ENCODE data around the gene CLIP1. TPM values are rescaled to one million over a fixed set of nuclear protein-coding genes. Genes with fewer than 3 reads are reported as not detected.
"Not testable (repeated sequence)": the region's sequence is repeated elsewhere in the genome, so short reads cannot be mapped to it uniquely, and the experiment has no call there.

CLIP1 gene
- polyA plus RNA-seq, 4 donors, result 31.7 to 43.0 (median 40.8) TPM

DNA sequence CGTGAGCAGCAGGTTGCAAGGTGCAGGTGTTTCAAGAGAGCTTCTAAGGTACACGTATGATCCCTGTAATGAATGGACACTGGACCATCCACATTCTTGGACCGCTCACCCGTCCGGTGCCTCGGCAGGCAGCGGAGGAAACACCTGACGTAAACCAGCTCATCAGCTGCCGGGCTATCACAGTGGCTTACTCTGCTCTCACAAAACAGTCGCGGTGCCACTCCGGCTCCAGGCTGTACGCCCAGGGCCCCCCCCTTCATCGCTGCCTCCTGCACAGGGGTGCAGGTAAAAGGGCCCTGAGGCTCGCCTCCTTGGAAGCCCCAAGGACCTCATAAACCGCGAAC, 156.6 kb downstream of the CLIP1 start:
- DNase-seq (ENCODE audit: low read depth in 4 of 4, low spot score in 3 of 4), result peak in 1 of 4 donors; percentile 2

GRCh38 chr12:122265476-122265875, 157.0 kb downstream of the CLIP1 start:
- no peak for DNase-seq (ENCODE audit: low read depth in 4 of 4, low spot score in 3 of 4)

GRCh38 chr12:122260735-122261134, 161.7 kb downstream of the CLIP1 start:
- DNase-seq (ENCODE audit: low read depth in 4 of 4, low spot score in 3 of 4), result not testable (repeated sequence)

DNA sequence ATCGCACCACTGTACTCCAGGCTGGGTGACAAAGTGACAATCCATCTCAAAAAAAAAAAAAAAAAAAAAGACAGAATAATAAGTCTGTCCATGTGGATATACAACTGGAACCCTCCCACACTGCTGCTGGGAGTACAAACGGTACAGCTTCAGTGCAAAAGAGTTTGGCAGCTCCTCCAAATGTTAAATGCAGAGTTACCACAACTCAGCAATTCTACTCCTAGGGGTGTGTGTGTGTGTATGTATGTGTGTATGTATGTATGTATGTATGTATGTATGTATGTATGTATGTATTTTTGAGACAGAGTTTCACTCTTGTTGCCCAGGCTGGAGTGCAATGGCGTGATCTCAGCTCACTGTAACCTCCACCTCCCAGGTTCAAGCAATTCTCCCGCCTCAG, 163.5 kb downstream of the CLIP1 start:
- not testable (repeated sequence) for DNase-seq (ENCODE audit: low read depth in 4 of 4, low spot score in 3 of 4)

GRCh38 chr12:122258462-122258861, 164.0 kb downstream of the CLIP1 start:
- not testable (repeated sequence) for DNase-seq (ENCODE audit: low read depth in 4 of 4, low spot score in 3 of 4)

- no peak for DNase-seq (ENCODE audit: low read depth in 4 of 4, low spot score in 3 of 4)
Measured at GRCh38 chr12:122250536-122250935, 171.9 kb downstream of the CLIP1 start.

DNA sequence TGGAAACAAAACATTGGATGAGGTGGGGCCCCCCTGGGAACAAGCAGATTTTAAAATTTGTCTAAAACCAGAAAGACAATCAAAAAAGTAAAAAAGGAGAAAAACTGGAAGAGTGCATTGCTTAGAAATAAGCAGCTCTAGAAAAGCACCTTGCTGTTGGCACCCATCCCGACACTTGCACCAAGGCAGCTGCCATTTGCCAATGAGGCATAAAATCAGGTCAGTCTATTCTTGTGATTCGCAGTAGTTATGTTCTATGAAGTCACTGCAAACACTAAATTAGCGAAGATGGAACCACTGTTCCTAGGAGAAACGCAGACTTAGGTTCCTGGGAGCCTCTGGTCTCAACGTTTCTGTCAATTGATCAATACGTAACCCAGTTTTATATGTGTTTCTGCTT, 172.4 kb downstream of the CLIP1 start:
- no peak for DNase-seq (ENCODE audit: low read depth in 4 of 4, low spot score in 3 of 4)

GRCh38 chr12:122245553-122245952, 176.9 kb downstream of the CLIP1 start:
- no peak for DNase-seq (ENCODE audit: low read depth in 4 of 4, low spot score in 3 of 4)

GRCh38 chr12:122244565-122245371, 177.7 kb downstream of the CLIP1 start:
- DNase-seq (ENCODE audit: low read depth in 4 of 4, low spot score in 3 of 4), result no peak

DNA sequence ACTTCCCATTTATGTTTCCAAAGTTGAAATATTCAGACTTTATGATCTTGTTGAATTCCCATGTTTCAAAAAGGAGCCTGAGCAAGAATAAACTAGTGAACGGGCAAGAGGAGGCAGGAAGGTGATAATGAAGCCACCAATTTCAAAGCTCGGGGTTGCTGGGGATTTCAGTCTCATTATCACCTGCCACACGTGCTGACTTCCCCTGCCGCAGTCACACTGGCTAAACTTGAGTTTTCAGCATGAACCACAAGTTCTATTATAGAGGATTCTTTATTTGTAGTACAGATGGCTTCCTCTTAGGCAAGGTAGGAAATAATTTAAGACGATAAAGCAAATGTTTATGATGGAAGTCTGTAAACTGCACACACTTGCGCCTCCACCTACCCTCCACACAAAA, 178.5 kb downstream of the CLIP1 start:
- no peak for DNase-seq (ENCODE audit: low read depth in 4 of 4, low spot score in 3 of 4)

DNA sequence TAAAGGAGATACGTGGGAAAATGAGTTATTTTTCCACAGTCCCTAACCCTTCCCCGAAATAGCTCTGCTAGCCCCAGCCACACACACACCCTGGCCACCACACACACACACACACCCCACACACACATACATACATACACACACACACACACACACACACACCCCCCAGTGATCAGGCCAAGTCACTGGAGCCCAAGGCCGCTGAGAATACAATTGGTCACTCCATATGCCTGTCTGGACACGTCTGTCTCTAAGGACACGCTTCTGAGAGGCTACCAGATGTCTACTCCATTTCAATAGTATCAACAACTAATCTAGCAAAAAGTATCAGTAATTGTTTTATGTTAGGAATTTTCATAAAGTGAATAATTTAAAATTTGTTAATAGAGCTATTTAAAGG, 183.6 kb downstream of the CLIP1 start:
- no peak for DNase-seq (ENCODE audit: low read depth in 4 of 4, low spot score in 3 of 4)

- no peak for DNase-seq (ENCODE audit: low read depth in 4 of 4, low spot score in 3 of 4)
Measured at GRCh38 chr12:122235741-122236140, 186.7 kb downstream of the CLIP1 start.

DNA sequence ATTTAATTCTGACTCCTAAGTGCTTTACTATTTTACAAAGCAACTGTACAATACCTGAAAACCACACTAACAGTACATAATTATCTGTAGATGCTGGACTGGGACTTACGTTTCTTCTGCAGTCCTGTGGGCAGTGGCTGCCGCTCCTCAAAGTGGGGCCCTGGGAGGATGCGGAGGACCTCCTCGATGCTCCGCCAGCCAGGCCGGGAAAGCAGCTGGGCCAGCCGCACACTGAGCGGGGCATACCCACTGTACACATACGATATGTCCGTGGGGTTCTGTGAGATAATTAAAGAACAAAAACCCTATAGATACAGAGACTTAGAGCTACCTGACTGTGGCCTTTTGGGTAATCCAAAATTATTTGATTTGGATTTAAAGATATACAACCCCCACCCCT, 189.8 kb downstream of the CLIP1 start:
- no peak for DNase-seq (ENCODE audit: low read depth in 4 of 4, low spot score in 3 of 4)

DNA sequence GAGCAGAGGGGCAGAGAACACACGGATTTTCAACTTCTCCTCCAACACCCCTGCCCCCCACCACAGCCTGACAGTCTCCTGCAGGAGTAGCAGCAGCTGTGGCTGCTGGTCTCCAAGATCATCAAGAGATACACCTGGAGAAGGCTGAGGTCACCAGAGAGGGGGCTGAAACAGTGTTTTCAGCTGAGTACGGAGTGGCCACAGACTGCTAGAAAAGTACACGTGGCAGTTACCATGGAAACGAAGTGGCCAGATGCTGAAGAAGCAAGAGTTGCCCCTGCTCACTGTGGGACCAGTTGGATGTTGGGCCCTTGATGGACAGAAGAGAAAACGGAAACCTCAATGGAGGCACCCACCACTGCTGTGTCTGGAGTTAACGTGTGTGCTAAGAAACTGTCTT, 191.7 kb downstream of the CLIP1 start:
- DNase-seq (ENCODE audit: low read depth in 4 of 4, low spot score in 3 of 4), result no peak

- no peak for DNase-seq (ENCODE audit: low read depth in 4 of 4, low spot score in 3 of 4)
Measured at GRCh38 chr12:122228092-122228491, 194.4 kb downstream of the CLIP1 start.

DNA sequence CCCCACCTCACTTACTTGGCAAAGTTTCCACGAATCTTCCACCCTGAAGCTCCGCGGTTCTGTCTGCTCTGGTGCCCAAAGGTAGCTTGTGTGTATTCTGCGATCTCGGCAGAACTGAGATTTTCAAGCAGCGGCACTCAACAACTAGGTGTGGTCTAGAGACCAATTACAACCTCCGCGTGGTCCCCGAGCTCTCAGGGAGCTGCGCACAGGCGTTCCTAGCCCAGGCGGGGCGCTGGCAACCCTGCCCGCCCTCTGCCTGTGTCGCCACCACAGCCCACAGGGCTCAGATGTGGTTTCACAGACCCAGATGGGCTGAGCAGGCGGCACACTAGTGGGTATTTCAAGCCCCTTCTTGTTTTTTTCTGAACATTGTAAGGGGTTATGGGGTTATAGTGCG, 195.1 kb downstream of the CLIP1 start:
- no peak for DNase-seq (ENCODE audit: low read depth in 4 of 4, low spot score in 3 of 4)

DNA sequence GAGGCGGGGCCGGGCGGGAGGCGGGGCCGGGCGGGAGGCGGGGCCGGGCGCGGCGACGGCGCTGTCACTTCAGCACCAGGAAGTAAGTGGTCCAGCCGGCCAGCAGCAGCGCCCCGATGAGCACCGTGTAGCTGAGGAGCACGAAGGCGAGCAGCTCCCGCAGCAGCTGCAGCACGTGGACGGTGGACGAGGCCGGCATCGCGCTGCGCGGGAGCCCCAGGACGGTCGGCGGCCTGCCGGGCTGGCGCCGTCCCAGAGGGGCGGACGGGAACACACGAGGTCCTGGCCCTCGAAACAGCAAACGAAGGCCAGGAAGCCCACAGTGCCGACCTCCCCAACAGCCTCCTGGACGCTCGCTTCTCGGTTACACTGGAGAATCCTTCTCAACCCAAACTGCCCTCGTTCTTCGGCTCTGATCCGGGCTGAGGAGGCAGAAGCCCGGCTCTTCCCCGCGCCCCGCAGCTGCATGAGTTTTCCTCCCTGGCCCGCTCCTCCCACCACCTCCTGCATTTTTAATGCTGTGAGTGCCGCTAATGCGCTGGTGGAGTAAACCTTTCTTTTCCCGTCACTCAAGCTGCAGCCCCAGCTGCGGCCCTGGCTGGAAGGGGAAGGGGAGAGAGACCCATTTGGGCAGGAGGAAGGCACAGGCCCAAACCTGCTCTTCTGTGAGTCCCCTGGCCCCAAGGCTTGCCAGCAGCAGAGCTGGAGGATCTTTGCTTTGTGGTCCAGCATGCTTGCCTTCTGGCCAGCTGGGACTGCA, 195.9 kb downstream of the CLIP1 start:
- no peak for DNase-seq (ENCODE audit: low read depth in 4 of 4, low spot score in 3 of 4)

DNA sequence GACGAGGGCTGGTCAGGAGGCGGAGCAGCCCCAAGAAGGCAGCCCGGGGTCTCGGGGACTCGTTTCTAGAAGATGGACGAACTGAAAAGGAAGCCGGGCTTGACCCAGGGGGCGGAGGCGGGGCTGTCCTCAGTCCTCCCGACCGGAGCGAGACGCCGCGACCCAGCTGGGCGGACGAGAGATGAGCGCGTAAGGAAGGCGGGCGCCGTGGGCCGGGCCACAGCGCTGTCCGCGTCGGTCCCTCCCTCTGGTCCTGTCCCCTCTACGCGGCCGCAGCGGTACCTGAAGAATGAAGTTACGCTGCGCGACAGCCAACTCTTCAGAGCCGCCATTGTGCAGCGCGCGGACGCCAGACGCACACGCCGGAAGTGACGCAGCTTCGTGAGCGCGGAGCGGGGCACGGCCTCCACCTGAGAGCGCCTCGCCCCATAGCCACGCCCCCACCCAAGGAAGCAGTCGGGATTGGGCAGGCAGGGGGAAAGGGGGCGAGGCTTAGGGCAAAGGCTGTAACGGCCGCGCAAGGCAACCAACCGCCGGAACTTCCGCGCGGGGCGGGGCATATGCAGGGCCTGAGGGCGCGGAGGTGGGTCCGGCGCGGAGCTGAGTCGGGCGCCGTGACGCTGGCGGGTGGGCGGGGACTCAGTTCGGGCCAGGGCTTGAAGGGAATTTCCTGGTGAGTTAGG, 196.6 kb downstream of the CLIP1 start, which contains the start of gene DIABLO:
TSS of gene DIABLO (minus strand) at position 370 of the 683 bp plus-strand sequence. CDS start at position 332, 38 bp downstream.
- DNase-seq (ENCODE audit: low read depth in 4 of 4, low spot score in 3 of 4), result peak; percentile 98 to 99 (median 99)

Measured in left renal pelvis (tissue), 4 donors.